WTC11 (cell line): ENCODE measurements around the gene CASP2.

Source experiments
- ESRRA ChIP-seq: sonication (generic); formaldehyde crosslinking; IDR thresholded peaks from 2 replicates; pipeline ENCODE4 v1.8.1; 2022; ENCODE audit warnings: mild to moderate bottlenecking, missing genetic modification reagents, borderline replicate concordance
- IRF2 ChIP-seq: sonication (generic); formaldehyde crosslinking; IDR thresholded peaks from 2 replicates; pipeline ENCODE4 v1.8.0; 2022; ENCODE audit warnings: low read depth, missing genetic modification reagents, borderline replicate concordance
- JUN ChIP-seq: sonication (generic); formaldehyde crosslinking; IDR thresholded peaks from 2 replicates; pipeline ENCODE4 v1.8.0; 2023; ENCODE audit warnings: mild to moderate bottlenecking, missing genetic modification reagents
- NR2C2 ChIP-seq: sonication (generic); formaldehyde crosslinking; IDR thresholded peaks from 2 replicates; pipeline ENCODE4 v1.8.0; 2022; ENCODE audit warnings: mild to moderate bottlenecking, missing genetic modification reagents
- ZBTB21 ChIP-seq: sonication (generic); formaldehyde crosslinking; IDR thresholded peaks from 2 replicates; pipeline ENCODE4 v1.8.1; 2023; ENCODE audit warnings: mild to moderate bottlenecking, missing genetic modification reagents, borderline replicate concordance
- ZNF317 ChIP-seq: sonication (generic); formaldehyde crosslinking; IDR thresholded peaks from 2 replicates; pipeline ENCODE4 v1.8.1; 2023; ENCODE audit warnings: low read depth, mild to moderate bottlenecking, moderate library complexity, missing genetic modification reagents, borderline replicate concordance
- TF ChIP-seq, protein P1 (sequence below): fragments of 200-600 bp; IDR thresholded peaks from 2 replicates; pipeline ENCODE4 v1.8.0; 2022; ENCODE audit warnings: antibody characterized with exemption
- TF ChIP-seq, protein P2 (sequence below): sonication (generic); formaldehyde crosslinking; IDR thresholded peaks from 2 replicates; pipeline ENCODE4 v1.8.1; 2022; ENCODE audit warnings: low read depth, mild to moderate bottlenecking, moderate library complexity, missing genetic modification reagents, borderline replicate concordance
- TF ChIP-seq, protein P3 (sequence below): sonication (generic); formaldehyde crosslinking; IDR thresholded peaks from 2 replicates; pipeline ENCODE4 v1.8.0; 2022; ENCODE audit warnings: mild to moderate bottlenecking, missing genetic modification reagents

DNA sequence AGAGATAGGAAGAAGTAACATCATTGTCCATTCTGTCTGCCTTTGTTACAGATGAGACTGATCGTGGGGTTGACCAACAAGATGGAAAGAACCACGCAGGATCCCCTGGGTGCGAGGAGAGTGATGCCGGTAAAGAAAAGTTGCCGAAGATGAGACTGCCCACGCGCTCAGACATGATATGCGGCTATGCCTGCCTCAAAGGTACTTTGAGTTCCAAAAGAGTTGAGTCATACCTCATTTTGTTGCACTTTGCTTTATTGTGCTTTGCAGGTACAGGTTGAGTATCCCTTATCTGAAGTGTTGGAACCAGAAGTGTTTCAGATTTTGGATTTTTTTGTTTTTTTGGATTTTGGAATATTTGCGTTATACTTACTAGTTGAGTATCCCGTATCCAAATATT is 15.6 kb downstream of the CASP2 start:
- TF ChIP-seq, protein P1, sequence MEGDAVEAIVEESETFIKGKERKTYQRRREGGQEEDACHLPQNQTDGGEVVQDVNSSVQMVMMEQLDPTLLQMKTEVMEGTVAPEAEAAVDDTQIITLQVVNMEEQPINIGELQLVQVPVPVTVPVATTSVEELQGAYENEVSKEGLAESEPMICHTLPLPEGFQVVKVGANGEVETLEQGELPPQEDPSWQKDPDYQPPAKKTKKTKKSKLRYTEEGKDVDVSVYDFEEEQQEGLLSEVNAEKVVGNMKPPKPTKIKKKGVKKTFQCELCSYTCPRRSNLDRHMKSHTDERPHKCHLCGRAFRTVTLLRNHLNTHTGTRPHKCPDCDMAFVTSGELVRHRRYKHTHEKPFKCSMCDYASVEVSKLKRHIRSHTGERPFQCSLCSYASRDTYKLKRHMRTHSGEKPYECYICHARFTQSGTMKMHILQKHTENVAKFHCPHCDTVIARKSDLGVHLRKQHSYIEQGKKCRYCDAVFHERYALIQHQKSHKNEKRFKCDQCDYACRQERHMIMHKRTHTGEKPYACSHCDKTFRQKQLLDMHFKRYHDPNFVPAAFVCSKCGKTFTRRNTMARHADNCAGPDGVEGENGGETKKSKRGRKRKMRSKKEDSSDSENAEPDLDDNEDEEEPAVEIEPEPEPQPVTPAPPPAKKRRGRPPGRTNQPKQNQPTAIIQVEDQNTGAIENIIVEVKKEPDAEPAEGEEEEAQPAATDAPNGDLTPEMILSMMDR, result no peak
- TF ChIP-seq IRF2 (no peak), JUN (CRISPR knock-in tag) (no peak), NR2C2 (CRISPR knock-in tag) (no peak), ZBTB21 (CRISPR knock-in tag) (no peak), ESRRA (no peak), ZNF317 (no peak)
- TF ChIP-seq, protein P2, sequence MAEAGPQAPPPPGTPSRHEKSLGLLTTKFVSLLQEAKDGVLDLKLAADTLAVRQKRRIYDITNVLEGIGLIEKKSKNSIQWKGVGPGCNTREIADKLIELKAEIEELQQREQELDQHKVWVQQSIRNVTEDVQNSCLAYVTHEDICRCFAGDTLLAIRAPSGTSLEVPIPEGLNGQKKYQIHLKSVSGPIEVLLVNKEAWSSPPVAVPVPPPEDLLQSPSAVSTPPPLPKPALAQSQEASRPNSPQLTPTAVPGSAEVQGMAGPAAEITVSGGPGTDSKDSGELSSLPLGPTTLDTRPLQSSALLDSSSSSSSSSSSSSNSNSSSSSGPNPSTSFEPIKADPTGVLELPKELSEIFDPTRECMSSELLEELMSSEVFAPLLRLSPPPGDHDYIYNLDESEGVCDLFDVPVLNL (CRISPR knock-in tag), result no peak
- TF ChIP-seq, protein P3, sequence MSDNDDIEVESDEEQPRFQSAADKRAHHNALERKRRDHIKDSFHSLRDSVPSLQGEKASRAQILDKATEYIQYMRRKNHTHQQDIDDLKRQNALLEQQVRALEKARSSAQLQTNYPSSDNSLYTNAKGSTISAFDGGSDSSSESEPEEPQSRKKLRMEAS (CRISPR knock-in tag), result no peak
